Mucosa of descending colon (tissue), 3 donors: Measurements from ENCODE around the gene CTAG1A. TPM values are rescaled to one million over a fixed set of nuclear protein-coding genes. Genes with fewer than 3 reads are reported as not detected.
"Not testable (repeated sequence)": the region's sequence is repeated elsewhere in the genome, so short reads cannot be mapped to it uniquely, and the experiment has no call there.

Experiments used
- ATAC-seq: fragments of 200-7000 bp; cut with Tn5 transposase; one replicate; pipeline ENCODE4 v1.9.1; 2020; ENCODE audit warnings: mild to moderate bottlenecking, moderate library complexity
- DNase-seq, 3 donors: peaks; one replicate each; pipeline ENCODE4 v3.0.0-alpha.2; 2020
- H3K36me3 ChIP-seq: fragments of 200-600 bp; one replicate; pipeline ENCODE4 v1.8.0; 2021; ENCODE audit warnings: low read depth, mild to moderate bottlenecking
- H3K4me1 ChIP-seq: fragments of 200-600 bp; one replicate; pipeline ENCODE4 v1.8.0; 2021; ENCODE audit warnings: low read depth, mild to moderate bottlenecking
- H3K4me3 ChIP-seq: fragments of 200-600 bp; one replicate; pipeline ENCODE4 v1.8.0; 2021; ENCODE audit warnings: mild to moderate bottlenecking
- H3K9me3 ChIP-seq: fragments of 200-600 bp; one replicate; pipeline ENCODE4 v1.8.0; 2021; ENCODE audit warnings: mild to moderate bottlenecking
- CTCF ChIP-seq: fragments of 200-600 bp; IDR thresholded peaks from one replicate; pipeline ENCODE4 v1.8.0; 2022; ENCODE audit warnings: antibody characterized with exemption, mild to moderate bottlenecking
- intact Hi-C, 2 donors: fragments of 100-400 bp; cut with DNase I in 1 of 2; cut with micrococcal nuclease in 1 of 2; formaldehyde crosslinking; loops; one replicate each; pipeline versions ENCODE4 v1.11.0 to v1.11.1; 2022; cut with DNase I, micrococcal nuclease
- total RNA-seq, 3 donors: library from RNA; stranded (reverse); fragmentation: NEBNext Ultra II Directional in 2 of 3; extraction: Animal tissue kit (Norgen Biotek cat#: 25700) in 2 of 3; gene quantifications; one replicate each; pipeline versions ENCODE4 v1.2.1 to v1.2.4, GENCODE V29; 2021 to 2023
- donor health status: DM: no; HTN: no; CAD: no; lungs with moderate emphysema.
- donor health status: DM: no; HTN: no; CAD: no.
- donor health status: DM: no; HTN: yes; CAD: no.

The CTAG1A gene
- total RNA-seq, 3 donors from 2014 or later: not detected

GRCh38 chrX:154582994-154583393 lies 1.9 kb upstream of the CTAG1A start:
- H3K4me3 ChIP-seq, H3K36me3 ChIP-seq, DNase-seq, intact Hi-C loops, H3K9me3 ChIP-seq, H3K4me1 ChIP-seq: not testable (repeated sequence)
- ATAC-seq: peak; percentile 40

GRCh38 chrX:154590415-154590814 lies 5.5 kb downstream of the CTAG1A start:
- H3K4me1 ChIP-seq, H3K36me3 ChIP-seq, DNase-seq, H3K4me3 ChIP-seq, intact Hi-C loops, ATAC-seq, H3K9me3 ChIP-seq: not testable (repeated sequence)

GRCh38 chrX:154592505-154592904 lies 7.6 kb downstream of the CTAG1A start:
- Histone ChIP-seq H3K36me3 (no peaks in the 10 kb centered on the region), H3K4me3 (no peak overlapping the region), H3K9me3 (no peaks in the 10 kb centered on the region), H3K4me1 (no peaks in the 10 kb centered on the region)
- ATAC-seq (no peak), DNase-seq (no peak)
- intact Hi-C loops: no loop called here
- no peak for TF ChIP-seq CTCF

GRCh38 chrX:154593201-154593600 lies 8.3 kb downstream of the CTAG1A start:
- Histone ChIP-seq H3K4me1 (no peaks in the 10 kb centered on the region), H3K36me3 (no peaks in the 10 kb centered on the region), H3K4me3 (no peak overlapping the region), H3K9me3 (no peaks in the 10 kb centered on the region)
- DNase-seq (no peak), ATAC-seq (no peak)
- intact Hi-C loops: no loop called here
- no peak for TF ChIP-seq CTCF

GRCh38 chrX:154594491-154594890 lies 9.6 kb downstream of the CTAG1A start:
- H3K36me3 ChIP-seq: no peaks in the 10 kb centered on the region
- DNase-seq (no peak), ATAC-seq (no peak)
- no peaks in the 10 kb centered on the region for H3K4me1 ChIP-seq
- intact Hi-C loops: no loop called here
- no peaks in the 10 kb centered on the region for H3K9me3 ChIP-seq
- no peak overlapping the region for H3K4me3 ChIP-seq
- TF ChIP-seq CTCF: no peak

GRCh38 chrX:154595559-154596249 lies 10.8 kb downstream of the CTAG1A start:
- intact Hi-C loops: no loop called here
- no peak for DNase-seq
- Histone ChIP-seq H3K36me3 (no peaks in the 10 kb centered on the region), H3K4me1 (no peaks in the 10 kb centered on the region), H3K9me3 (no peaks in the 10 kb centered on the region), H3K4me3 (no peak overlapping the region)
- ATAC-seq: no peak
- TF ChIP-seq CTCF: no peak
